Activated naive CD8-positive, alpha-beta T cell treated with anti-CD3 and anti-CD28 coated beads, Interleukin-2, amount 50 U/mL, for 24 hours (primary cell): Measurements from ENCODE around the gene AR.

Experiments
- ATAC-seq: fragments of 150-1000 bp; cut with Tn5 transposase; one replicate; pipeline ENCODE4 v1.10.0; 2021
- DNase-seq: peaks from one replicate; pipeline ENCODE4 v3.0.0; 2021
- H3K27ac Mint-ChIP-seq: one replicate; pipeline ENCODE4 v1.8.0; 2021; ENCODE audit warnings: mild to moderate bottlenecking, mixed read lengths
- H3K27me3 Mint-ChIP-seq: one replicate; pipeline ENCODE4 v1.8.0; 2021; ENCODE audit warnings: mixed read lengths
- H3K36me3 Mint-ChIP-seq: one replicate; pipeline ENCODE4 v1.8.0; 2021; ENCODE audit warnings: low read depth, mixed read lengths
- H3K4me1 Mint-ChIP-seq: one replicate; pipeline ENCODE4 v1.8.0; 2021; ENCODE audit warnings: mixed read lengths
- H3K4me3 Mint-ChIP-seq: one replicate; pipeline ENCODE4 v1.8.0; 2021; ENCODE audit warnings: mild to moderate bottlenecking, moderate library complexity, mixed read lengths
- H3K9me3 Mint-ChIP-seq: one replicate; pipeline ENCODE4 v1.8.0; 2021; ENCODE audit warnings: mixed read lengths

The AR gene

DNA sequence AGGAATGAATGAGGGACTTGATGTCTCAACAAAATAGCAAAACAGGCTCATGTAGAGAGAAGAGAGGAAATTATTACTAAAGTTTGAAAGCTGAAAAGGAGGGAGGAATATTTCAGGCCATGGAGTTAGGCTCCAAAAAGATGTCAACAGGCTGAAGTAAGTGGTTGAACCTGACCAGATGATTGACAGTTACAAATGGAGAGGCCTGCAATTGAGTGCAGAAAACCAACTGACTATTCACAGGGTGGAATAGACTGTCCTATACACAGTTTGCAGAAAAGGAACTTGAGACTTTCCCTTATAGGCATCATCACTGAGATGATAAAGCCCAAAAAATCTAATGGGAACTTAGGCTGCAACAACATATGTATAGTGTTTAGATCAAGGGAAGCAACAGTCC lies 233.3 kb downstream of the AR start:
- peaks cover 2% of the 10 kb centered on the region for H3K4me1 Mint-ChIP-seq
- no peak for DNase-seq
- H3K9me3 Mint-ChIP-seq: peaks cover 3% of the 10 kb centered on the region
- no peaks in the 10 kb centered on the region for H3K36me3 Mint-ChIP-seq
- no peak overlapping the region for H3K4me3 Mint-ChIP-seq
- H3K27ac Mint-ChIP-seq: no peak overlapping the region
- no peaks in the 10 kb centered on the region for H3K27me3 Mint-ChIP-seq
- ATAC-seq: no peak

DNA sequence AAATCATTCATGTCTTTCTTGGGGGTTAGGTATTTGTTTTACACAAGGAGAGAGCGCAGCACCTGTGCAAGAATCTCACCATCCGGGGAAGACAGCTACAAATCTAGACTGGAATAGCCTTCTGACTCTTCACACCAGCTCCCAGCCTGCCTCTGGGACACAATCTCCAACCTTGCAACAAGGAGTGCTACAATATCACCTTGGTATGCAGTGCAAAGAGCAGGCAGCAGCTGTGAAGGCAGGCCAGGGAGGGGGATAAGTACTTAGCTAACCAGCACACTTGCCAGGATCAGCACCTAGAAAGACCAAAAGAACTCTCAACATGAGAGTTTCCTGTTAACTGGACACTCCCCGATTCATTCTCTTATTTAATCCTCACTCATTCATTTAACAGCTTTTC lies 235.3 kb downstream of the AR start:
- Mint-ChIP-seq H3K27me3 (no peaks in the 10 kb centered on the region), H3K4me3 (no peak overlapping the region), H3K27ac (no peak overlapping the region), H3K9me3 (no peaks in the 10 kb centered on the region), H3K4me1 (peaks cover 2% of the 10 kb centered on the region), H3K36me3 (no peaks in the 10 kb centered on the region)
- DNase-seq: no peak
- ATAC-seq: no peak
